ENCODE results near the gene GRK5. TPM values are rescaled to one million over a fixed set of nuclear protein-coding genes. Genes with fewer than 3 reads are reported as not detected.

Gene GRK5
- total RNA-seq, 2 donors from 2014 or later = 85.3 to 90.2 TPM

GRCh38 chr10:119348106-119348505 is 140.7 kb downstream of the GRK5 start:
- Histone ChIP-seq H3K4me1 (ENCODE audit: control insufficient read depth in 1 of 2, low read depth in 2 of 2) (peaks cover 34 to 60% of the 10 kb centered on the region in 2 donors), H3K9me3 (no peaks in the 10 kb centered on the region), H3K27me3 (replicated peaks; ENCODE audit: insufficient read depth) (no peaks in the 10 kb centered on the region), H3K36me3 (no peaks in the 10 kb centered on the region), H3K4me3 (no peak overlapping the region), H3K27ac (peak overlapping the region in 1 of 2 donors; percentile 1)
- DNase-seq (ENCODE audit: low spot score) = no peak
- no peak for ATAC-seq (ENCODE audit: insufficient number of reproducible peaks, low FRiP score, low read depth)
- TF ChIP-seq, protein P1, sequence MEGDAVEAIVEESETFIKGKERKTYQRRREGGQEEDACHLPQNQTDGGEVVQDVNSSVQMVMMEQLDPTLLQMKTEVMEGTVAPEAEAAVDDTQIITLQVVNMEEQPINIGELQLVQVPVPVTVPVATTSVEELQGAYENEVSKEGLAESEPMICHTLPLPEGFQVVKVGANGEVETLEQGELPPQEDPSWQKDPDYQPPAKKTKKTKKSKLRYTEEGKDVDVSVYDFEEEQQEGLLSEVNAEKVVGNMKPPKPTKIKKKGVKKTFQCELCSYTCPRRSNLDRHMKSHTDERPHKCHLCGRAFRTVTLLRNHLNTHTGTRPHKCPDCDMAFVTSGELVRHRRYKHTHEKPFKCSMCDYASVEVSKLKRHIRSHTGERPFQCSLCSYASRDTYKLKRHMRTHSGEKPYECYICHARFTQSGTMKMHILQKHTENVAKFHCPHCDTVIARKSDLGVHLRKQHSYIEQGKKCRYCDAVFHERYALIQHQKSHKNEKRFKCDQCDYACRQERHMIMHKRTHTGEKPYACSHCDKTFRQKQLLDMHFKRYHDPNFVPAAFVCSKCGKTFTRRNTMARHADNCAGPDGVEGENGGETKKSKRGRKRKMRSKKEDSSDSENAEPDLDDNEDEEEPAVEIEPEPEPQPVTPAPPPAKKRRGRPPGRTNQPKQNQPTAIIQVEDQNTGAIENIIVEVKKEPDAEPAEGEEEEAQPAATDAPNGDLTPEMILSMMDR (IDR thresholded peaks at IDR 0.05) = no peak

DNA sequence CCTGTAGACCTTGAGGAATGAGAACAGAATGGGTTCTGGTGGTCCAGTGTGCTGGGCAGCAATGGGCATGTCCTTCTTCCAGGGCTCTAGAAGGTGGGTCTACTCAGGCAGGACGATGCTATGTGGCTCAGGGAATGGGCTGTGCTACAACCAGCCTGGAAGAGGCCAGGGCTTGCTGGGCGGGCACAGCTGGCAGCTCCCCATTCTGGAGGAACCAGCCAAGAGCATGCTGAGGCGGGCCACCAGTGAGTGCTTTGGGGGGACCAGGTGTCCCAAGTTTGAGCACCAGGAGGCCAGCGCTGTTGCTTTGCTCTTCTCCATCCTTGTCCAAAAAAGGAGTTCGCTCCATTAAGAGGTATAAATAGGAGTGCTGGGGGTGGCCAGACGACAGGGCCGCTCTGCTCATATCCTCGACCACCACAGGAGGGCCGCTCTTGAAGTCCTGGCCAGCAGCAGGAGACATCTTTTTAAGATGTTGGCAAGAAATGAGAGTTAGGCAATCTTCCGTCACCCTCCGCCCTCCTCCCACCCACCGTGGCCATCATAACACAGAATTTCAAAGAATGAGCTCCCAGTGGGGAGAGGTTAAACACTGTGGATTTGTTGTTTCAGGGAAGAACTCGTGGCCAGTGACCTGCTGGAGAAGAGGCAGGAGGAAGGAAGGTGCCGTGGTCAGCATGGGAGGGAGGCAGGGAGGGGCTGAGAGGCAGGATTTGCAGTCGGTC is 141.3 kb downstream of the GRK5 start:
- H3K4me3 ChIP-seq = no peak overlapping the region
- peaks cover 34 to 66% of the 10 kb centered on the region in 2 donors for H3K4me1 ChIP-seq (ENCODE audit: control insufficient read depth in 1 of 2, low read depth in 2 of 2)
- no peaks in the 10 kb centered on the region for H3K27me3 ChIP-seq (replicated peaks; ENCODE audit: insufficient read depth)
- H3K27ac ChIP-seq = peak overlapping the region in 1 of 2 donors; percentile 1
- TF ChIP-seq, protein P1 (IDR thresholded peaks at IDR 0.05) = peak; percentile 12
- no peaks in the 10 kb centered on the region for H3K9me3 ChIP-seq
- DNase-seq (ENCODE audit: low spot score) (no peak), ATAC-seq (ENCODE audit: insufficient number of reproducible peaks, low FRiP score, low read depth) (no peak)
- no peaks in the 10 kb centered on the region for H3K36me3 ChIP-seq

DNA sequence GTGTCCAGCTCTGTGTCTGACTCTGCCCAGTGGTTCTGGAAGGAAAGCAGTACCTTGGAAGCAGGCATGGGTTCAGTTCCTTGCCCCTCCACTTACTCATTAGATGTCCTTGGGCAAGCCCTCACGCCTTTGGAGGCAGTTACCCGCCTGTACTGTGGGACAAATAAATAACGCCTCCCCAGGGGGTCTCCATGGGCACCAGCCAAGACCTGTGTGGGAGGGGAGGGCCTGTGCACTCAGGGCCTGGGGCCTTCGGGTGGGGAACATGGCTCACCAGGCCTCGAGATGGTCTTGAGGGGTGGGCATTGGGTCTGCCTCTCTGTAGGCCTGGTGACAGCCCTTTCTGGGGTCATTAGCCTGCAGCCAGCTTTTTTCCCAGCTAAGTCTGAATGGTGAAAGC is 142.0 kb downstream of the GRK5 start:
- TF ChIP-seq, protein P1 (IDR thresholded peaks at IDR 0.05) = no peak
- DNase-seq (ENCODE audit: low spot score) = no peak
- H3K4me1 ChIP-seq (ENCODE audit: control insufficient read depth in 1 of 2, low read depth in 2 of 2) = peaks cover 34 to 67% of the 10 kb centered on the region in 2 donors

GRCh38 chr10:119349937-119350501 is 142.6 kb downstream of the GRK5 start:
- Histone ChIP-seq H3K4me3 (no peak overlapping the region), H3K9me3 (no peaks in the 10 kb centered on the region), H3K4me1 (ENCODE audit: control insufficient read depth in 1 of 2, low read depth in 2 of 2) (peaks cover 34 to 67% of the 10 kb centered on the region in 2 donors), H3K27me3 (replicated peaks; ENCODE audit: insufficient read depth) (no peaks in the 10 kb centered on the region), H3K27ac (peak overlapping the region; percentile 26 to 36), H3K36me3 (no peaks in the 10 kb centered on the region)
- TF ChIP-seq, protein P1 (IDR thresholded peaks at IDR 0.05) = no peak
- DNase-seq (ENCODE audit: low spot score) = no peak
- no peak for ATAC-seq (ENCODE audit: insufficient number of reproducible peaks, low FRiP score, low read depth)

More for the DNA sequence above, 142.0 kb downstream of the GRK5 start:
- Histone ChIP-seq H3K36me3 (no peaks in the 10 kb centered on the region), H3K27me3 (replicated peaks; ENCODE audit: insufficient read depth) (no peaks in the 10 kb centered on the region), H3K9me3 (no peaks in the 10 kb centered on the region), H3K27ac (peak overlapping the region; percentile 26 to 36), H3K4me3 (no peak overlapping the region)
- no peak for ATAC-seq (ENCODE audit: insufficient number of reproducible peaks, low FRiP score, low read depth)

DNA sequence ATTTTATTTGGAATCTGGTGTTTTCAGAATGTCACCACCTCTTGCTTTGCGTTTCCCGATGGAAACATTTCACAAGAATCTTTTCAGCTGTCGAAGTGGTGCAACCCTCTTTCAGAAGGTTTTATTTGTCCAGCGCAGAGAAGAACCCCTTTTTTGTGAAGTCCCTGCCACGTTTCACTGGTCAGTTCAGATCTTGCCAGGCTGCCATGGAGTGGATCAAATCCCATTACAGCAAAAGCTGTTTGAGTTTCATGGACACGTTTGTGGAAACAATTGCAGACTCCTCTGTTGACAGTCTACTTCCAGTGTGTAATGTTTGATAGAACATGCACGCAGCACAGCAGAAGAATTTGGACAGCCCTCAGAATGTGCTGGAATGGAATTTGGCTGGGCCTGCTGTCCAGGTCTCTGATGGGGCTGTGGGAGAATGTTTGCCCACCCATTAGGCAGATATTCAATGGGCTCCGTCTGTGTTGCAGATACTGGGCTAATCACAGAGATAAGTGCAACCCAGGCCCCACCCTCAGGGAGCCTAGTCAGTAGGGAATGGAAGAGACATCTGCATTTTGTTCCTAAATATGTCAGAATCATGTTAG is 143.2 kb downstream of the GRK5 start:
- no peaks in the 10 kb centered on the region for H3K27me3 ChIP-seq (replicated peaks; ENCODE audit: insufficient read depth)
- peaks cover 34 to 67% of the 10 kb centered on the region in 2 donors for H3K4me1 ChIP-seq (ENCODE audit: control insufficient read depth in 1 of 2, low read depth in 2 of 2)
- TF ChIP-seq, protein P1 (IDR thresholded peaks at IDR 0.05) = no peak
- DNase-seq (ENCODE audit: low spot score) (no peak), ATAC-seq (ENCODE audit: insufficient number of reproducible peaks, low FRiP score, low read depth) (no peak)
- peak overlapping the region; percentile 26 to 36 for H3K27ac ChIP-seq
- H3K9me3 ChIP-seq = no peaks in the 10 kb centered on the region
- H3K4me3 ChIP-seq = no peak overlapping the region
- H3K36me3 ChIP-seq = no peaks in the 10 kb centered on the region
